ENCODE data around the gene PRDM5. TPM values are rescaled to one million over a fixed set of nuclear protein-coding genes. Genes with fewer than 3 reads are reported as not detected.

Gene PRDM5
- total and polyA plus RNA-seq, 10 of the 15 experiments (the other 5 are each of a cell fraction or from before 2014, with no cell fraction given), result 0.07 TPM; not detected in 9

- TF ChIP-seq BCL3 (IDR thresholded peaks at IDR 0.05; ENCODE audit: borderline replicate concordance, insufficient read depth, low read depth, low read length, poor library complexity, severe bottlenecking), result no peak
- no peak for TF ChIP-seq TCF7 (IDR thresholded peaks at IDR 0.05; ENCODE audit: borderline replicate concordance)
- no peak for TF ChIP-seq ZBED1 (IDR thresholded peaks at IDR 0.05; ENCODE audit: borderline replicate concordance)
These were observed 80.5 kb downstream of the PRDM5 start (continued) for GRCh38 chr4:120842031-120842430.

GRCh38 chr4:120841580-120841979, 80.9 kb downstream of the PRDM5 start:
- Histone ChIP-seq H3K27ac (ENCODE audit: control insufficient read depth, insufficient read depth) (no peak overlapping the region), H2AFZ (ENCODE audit: control insufficient read depth, low read depth, low read length) (no peak overlapping the region), H3K27me3 (replicated peaks in 1 of 2; ENCODE audit: control insufficient read depth in 2 of 2, insufficient read depth in 2 of 2, low read length in 1 of 2) (no peaks in the 10 kb centered on the region), H3K9ac (ENCODE audit: control insufficient read depth, insufficient read depth, low read length) (no peak overlapping the region), H3K9me3 (replicated peaks; ENCODE audit: control insufficient read depth, insufficient read depth, low read length) (peaks cover 3% of the 10 kb centered on the region; the same call in 2 of the 3 replicates), H3K4me3 (no peak overlapping the region), H4K20me1 (ENCODE audit: control insufficient read depth, insufficient read depth) (no peaks in the 10 kb centered on the region), H3K79me2 (ENCODE audit: control insufficient read depth, insufficient read depth, low read length) (no peaks in the 10 kb centered on the region), H3K4me1 (ENCODE audit: control insufficient read depth, insufficient read depth, low read length) (no peaks in the 10 kb centered on the region), H3K36me3 (ENCODE audit: control insufficient read depth in 2 of 2, insufficient read depth in 2 of 2, low read length in 1 of 2) (no peaks in the 10 kb centered on the region), H3K4me2 (ENCODE audit: control insufficient read depth, insufficient read depth) (no peak overlapping the region)
- intact Hi-C loops (cut with micrococcal nuclease; ENCODE audit: unreplicated experiment) (no loop called here), in situ Hi-C loops (cut with MboI) (no loop called here)
- ChIA-PET CTCF (interaction anchor here (0.6 to 1.3 kb wide), 2 partner anchors 76 to 77 kb away, joined by 3 to 4 read pairs; no protein-coding TSS in a partner anchor), SMC1A (ENCODE audit: uncharacterized antibody, unreplicated experiment) (no interaction called here), POLR2A (interaction anchor here (1.3 kb wide), 1 partner anchor 122 kb away, joined by 3 read pairs; no protein-coding TSS in a partner anchor), RAD21 (ENCODE audit: unreplicated experiment) (no interaction called here)
- TF ChIP-seq SRF (IDR thresholded peaks at IDR 0.05; ENCODE audit: low read depth in 2 of 2, low read length in 2 of 2), result no peak
- TF ChIP-seq NR2F1 (conservative IDR thresholded peaks at IDR 0.05), result no peak
- TF ChIP-seq HDAC2 (IDR thresholded peaks at IDR 0.05), result no peak
- TF ChIP-seq MYC (IDR thresholded peaks at IDR 0.05; ENCODE audit: insufficient read depth, insufficient read length, insufficient replicate concordance, low read length, severe bottlenecking), result no peak
- TF ChIP-seq KDM1A (IDR thresholded peaks at IDR 0.05; ENCODE audit: borderline replicate concordance), result no peak
- TF ChIP-seq USF2 (IDR thresholded peaks at IDR 0.05; ENCODE audit: borderline replicate concordance, low read depth, low read length), result no peak
- TF ChIP-seq ATF3 (IDR thresholded peaks at IDR 0.05; ENCODE audit: borderline replicate concordance, extremely low read depth, low read depth, low read length), result no peak
- no peak for TF ChIP-seq MTA3 (IDR thresholded peaks at IDR 0.05; ENCODE audit: borderline replicate concordance, low read length)
- TF ChIP-seq FOS (IDR thresholded peaks at IDR 0.05; ENCODE audit: borderline replicate concordance, extremely low read depth, insufficient read length), result no peak
- no peak for TF ChIP-seq ESRRA (IDR thresholded peaks at IDR 0.05; ENCODE audit: low read length)
- no peak for TF ChIP-seq DPF2 (IDR thresholded peaks at IDR 0.05)
- TF ChIP-seq HDAC6 (IDR thresholded peaks at IDR 0.05; ENCODE audit: unreplicated experiment), result no peak
- 85% methylated on average over 3 of the region's 3 CpGs for WGBS (ENCODE audit: insufficient coverage, insufficient replicate concordance, low lambda C conversion rate, missing lambda C conversion rate)
- ATAC-seq (no peak), DNase-seq (ENCODE audit: low read depth, low spot score) (no peak), FAIRE-seq (no peak)
- no TSS peak for BruUV-seq (replicated peaks)
